HEK293T (cell line): ENCODE measurements around the gene LEPR.

ENCODE experiments used
- CTCF ChIA-PET: fragments of 350-600 bp; formaldehyde crosslinking; extraction: SDS; loops from one replicate; lab custom pipeline; 2021; ENCODE audit warnings: antibody characterized with exemption, inconsistent platforms; lab: Yijun Ruan, JAX
- POLR2A ChIA-PET: fragments of 350-600 bp; formaldehyde crosslinking; extraction: SDS; loops from one replicate; lab custom pipeline; 2020; ENCODE audit warnings: antibody characterized with exemption, inconsistent platforms; lab: Yijun Ruan, JAX
- DNase-seq: peaks from one replicate; pipeline ENCODE4 v3.0.0; 2012; ENCODE audit warnings: mixed read lengths; ENCODE audit errors: extremely low spot score
- ARNT ChIP-seq: fragments of 450-650 bp; IDR thresholded peaks from 2 replicates; pipeline ENCODE4 v1.6.1; 2017; ENCODE audit warnings: mild to moderate bottlenecking
- BHLHE40 ChIP-seq: fragments of 450-650 bp; IDR thresholded peaks from 2 replicates; pipeline ENCODE4 v1.6.1; 2016; ENCODE audit warnings: mild to moderate bottlenecking, moderate library complexity, borderline replicate concordance
- CTBP1 ChIP-seq: fragments of 450-650 bp; IDR thresholded peaks from 2 replicates; pipeline ENCODE4 v1.6.1; 2016; ENCODE audit warnings: borderline replicate concordance
- ELF4 ChIP-seq: fragments of 450-650 bp; IDR thresholded peaks from 2 replicates; pipeline ENCODE4 v1.6.1; 2017; ENCODE audit warnings: antibody characterized with exemption
- FOXA1 ChIP-seq: fragments of 450-650 bp; IDR thresholded peaks from 2 replicates; pipeline ENCODE4 v1.6.1; 2016; ENCODE audit warnings: mild to moderate bottlenecking
- FOXK2 ChIP-seq: fragments of 450-650 bp; IDR thresholded peaks from 2 replicates; pipeline ENCODE4 v1.6.1; 2016; ENCODE audit warnings: mild to moderate bottlenecking
- FOXM1 ChIP-seq: fragments of 450-650 bp; IDR thresholded peaks from 2 replicates; pipeline ENCODE4 v1.6.1; 2017; ENCODE audit warnings: mild to moderate bottlenecking, borderline replicate concordance
- HDGF ChIP-seq: fragments of 450-650 bp; IDR thresholded peaks from 2 replicates; pipeline ENCODE4 v1.6.1; 2017; ENCODE audit warnings: antibody characterized with exemption, borderline replicate concordance
- L3MBTL2 ChIP-seq: fragments of 450-650 bp; conservative IDR thresholded peaks from 2 replicates; pipeline ENCODE4 v1.6.1; 2016; ENCODE audit warnings: mild to moderate bottlenecking
- LEF1 ChIP-seq: fragments of 450-650 bp; IDR thresholded peaks from 2 replicates; pipeline ENCODE4 v1.6.1; 2017; ENCODE audit warnings: mild to moderate bottlenecking, borderline replicate concordance
- NFRKB ChIP-seq: fragments of 450-650 bp; IDR thresholded peaks from 2 replicates; pipeline ENCODE4 v1.6.1; 2016; ENCODE audit warnings: mild to moderate bottlenecking, moderate library complexity
- PKNOX1 ChIP-seq: fragments of 450-650 bp; IDR thresholded peaks from 2 replicates; pipeline ENCODE4 v1.6.1; 2016
- SP1 ChIP-seq: fragments of 450-650 bp; IDR thresholded peaks from 2 replicates; pipeline ENCODE4 v1.6.1; 2017
- SUZ12 ChIP-seq: fragments of 450-650 bp; IDR thresholded peaks from 2 replicates; pipeline ENCODE4 v1.6.1; 2016; ENCODE audit warnings: mild to moderate bottlenecking
- TARDBP ChIP-seq: fragments of 450-650 bp; IDR thresholded peaks from 2 replicates; pipeline ENCODE4 v1.6.1; 2016
- ZNF384 ChIP-seq: fragments of 450-650 bp; IDR thresholded peaks from 2 replicates; pipeline ENCODE4 v1.6.1; 2016

The LEPR gene

DNA sequence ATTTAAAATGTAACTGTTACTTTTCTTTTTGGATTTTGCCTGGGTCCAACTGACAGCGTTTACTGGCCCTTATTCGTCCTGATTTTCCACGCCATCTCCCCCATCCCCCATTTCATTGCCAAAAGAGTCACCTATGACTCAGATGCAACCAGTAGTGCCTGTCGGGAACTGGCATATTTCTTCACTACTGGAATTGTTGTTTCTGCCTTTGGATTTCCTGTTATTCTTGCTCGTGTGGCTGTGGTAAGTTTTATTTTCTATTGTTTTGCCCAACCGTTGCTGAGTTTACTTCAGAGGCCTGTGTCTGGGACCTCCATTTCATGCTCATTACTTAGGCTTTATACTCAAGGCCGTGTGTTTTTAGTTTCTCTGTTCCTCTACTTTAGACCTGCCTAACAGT, 9.3 kb downstream of the LEPR start:
- TF ChIP-seq BHLHE40 (no peak), L3MBTL2 (no peak), FOXK2 (no peak), TARDBP (no peak), ELF4 (no peak), FOXM1 (no peak), PKNOX1 (no peak), HDGF (no peak), LEF1 (no peak)
- ChIA-PET POLR2A (no interaction called here), CTCF (interaction anchor here (1.6 to 4.3 kb wide), 4 partner anchors 9 to 258 kb away, joined by 3 to 23 read pairs (median 7); no protein-coding TSS in a partner anchor)
- no peak for DNase-seq

DNA sequence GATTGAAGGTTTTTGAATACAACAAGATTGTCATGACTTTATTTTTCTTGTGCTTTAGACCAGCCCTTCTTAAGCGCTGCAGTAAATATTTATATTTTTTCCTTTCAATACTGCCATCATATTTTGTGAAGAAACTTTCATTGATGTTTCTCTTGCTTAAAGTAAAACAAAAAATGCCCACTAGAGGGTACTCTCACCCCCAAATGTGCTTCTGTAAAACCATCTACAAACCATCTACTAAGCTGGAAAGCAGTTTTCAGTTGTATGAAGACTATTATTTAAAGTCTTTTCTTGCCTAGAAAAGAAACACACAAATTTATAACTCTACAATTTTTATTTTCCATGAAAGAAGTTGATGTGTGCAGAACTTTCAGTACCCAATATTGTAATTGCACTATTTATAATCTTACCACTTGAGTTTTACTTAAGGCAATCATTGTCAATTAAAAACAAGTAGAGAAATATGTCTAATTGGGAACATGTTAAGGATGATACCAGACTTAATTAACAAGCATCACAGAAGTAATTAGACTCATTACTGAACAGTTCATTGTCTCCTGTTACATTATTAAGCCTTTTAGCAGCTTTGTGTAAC, 10.7 kb downstream of the LEPR start:
- POLR2A ChIA-PET = no interaction called here

GRCh38 chr1:65432918-65433317, 12.4 kb downstream of the LEPR start:
- no peak for DNase-seq
- POLR2A ChIA-PET = no interaction called here
- CTCF ChIA-PET = interaction anchor here (0.9 kb wide), 1 partner anchor 35 kb away, joined by 4 read pairs; no protein-coding TSS in a partner anchor
- TF ChIP-seq SUZ12 (no peak), L3MBTL2 (no peak), TARDBP (no peak), LEF1 (no peak), ELF4 (no peak), PKNOX1 (no peak), HDGF (no peak), CTBP1 (no peak), BHLHE40 (no peak), FOXM1 (no peak), FOXK2 (no peak), SP1 (no peak), ARNT (no peak), NFRKB (no peak), FOXA1 (no peak), ZNF384 (no peak)

More for the DNA sequence above, 10.7 kb downstream of the LEPR start:
- peak; percentile 51 for DNase-seq
- CTCF ChIA-PET = interaction anchor here (0.6 to 4.3 kb wide), 7 partner anchors 9 to 380 kb away, joined by 3 to 23 read pairs (median 4); partner anchors contain the start of genes LEPR and LEPROT
- TF ChIP-seq ELF4 (0 out of 2 replicates have a peak, but pooled peaks have one; percentile 20), FOXA1 (no peak)

DNA sequence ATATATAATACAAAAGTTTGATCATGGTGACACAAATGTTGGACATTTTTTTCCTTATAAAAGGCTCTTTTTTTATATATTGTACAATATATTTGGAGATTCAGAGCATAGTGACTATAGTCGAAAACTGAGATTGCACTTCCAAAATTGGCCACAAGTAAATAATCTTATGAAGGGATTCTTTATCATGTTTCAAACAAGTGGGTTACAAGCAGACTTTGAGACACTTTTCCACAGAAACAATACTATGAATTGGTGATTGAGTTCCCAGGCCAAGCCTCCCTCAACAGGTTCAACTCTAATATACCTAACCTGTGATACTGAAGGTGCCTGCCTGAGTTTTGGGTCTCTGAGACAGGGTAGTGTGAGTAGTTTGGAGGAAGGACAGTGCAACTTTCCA, 13.8 kb downstream of the LEPR start:
- DNase-seq = no peak
- CTCF ChIA-PET = interaction anchor here (1.2 kb wide), 1 partner anchor 253 kb away, joined by 3 read pairs; no protein-coding TSS in a partner anchor
- POLR2A ChIA-PET = no interaction called here
- TF ChIP-seq CTBP1 (no peak), FOXK2 (no peak), LEF1 (no peak), FOXA1 (no peak), SP1 (no peak), HDGF (no peak), PKNOX1 (no peak), BHLHE40 (no peak), NFRKB (no peak), ZNF384 (no peak), ELF4 (no peak), FOXM1 (no peak), L3MBTL2 (no peak), SUZ12 (no peak), TARDBP (no peak)

DNA sequence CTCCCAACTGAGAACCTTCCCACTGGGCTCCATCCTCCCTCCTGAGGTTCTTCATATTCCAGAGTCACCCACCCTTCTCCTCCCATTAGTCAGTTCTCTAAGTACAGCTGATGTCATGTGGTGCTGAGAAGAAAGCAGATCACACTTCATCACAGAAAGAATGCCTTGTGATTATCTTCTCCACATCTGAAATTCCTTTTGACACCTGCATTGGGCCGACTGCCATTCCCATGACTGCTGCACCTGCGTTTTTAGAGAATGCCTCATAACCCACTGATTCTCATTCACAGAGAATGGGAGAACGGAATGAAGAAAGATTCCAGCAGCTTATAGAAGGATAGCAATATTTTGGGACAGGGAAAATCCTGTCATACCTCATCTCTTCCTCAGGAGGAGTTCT, 14.3 kb downstream of the LEPR start:
- TF ChIP-seq ELF4 = no peak
- no peak for TF ChIP-seq SUZ12
- TF ChIP-seq NFRKB = no peak
- no peak for TF ChIP-seq FOXA1
- TF ChIP-seq BHLHE40 = no peak
- TF ChIP-seq HDGF = no peak
- no peak for TF ChIP-seq PKNOX1
- TF ChIP-seq L3MBTL2 = no peak
- TF ChIP-seq ZNF384 = no peak
- ChIA-PET CTCF (interaction anchor here (1.2 kb wide), 1 partner anchor 253 kb away, joined by 3 read pairs; no protein-coding TSS in a partner anchor), POLR2A (no interaction called here)
- DNase-seq = no peak

GRCh38 chr1:65435987-65436386, 15.5 kb downstream of the LEPR start:
- DNase-seq = no peak
- ChIA-PET CTCF (interaction anchor here (0.6 to 1.0 kb wide), 2 partner anchors 23 to 252 kb away, joined by 4 to 5 read pairs; no protein-coding TSS in a partner anchor), POLR2A (no interaction called here)
- TF ChIP-seq PKNOX1 (no peak), TARDBP (no peak), SP1 (no peak), ELF4 (no peak), FOXM1 (no peak), BHLHE40 (no peak), SUZ12 (no peak), L3MBTL2 (no peak), CTBP1 (no peak), NFRKB (no peak), HDGF (no peak), LEF1 (no peak)
